Fibroblast of pulmonary artery (primary cell): Measurements from ENCODE around the gene LAMA5.

ENCODE experiments used
- DNase-seq: peaks from one replicate; pipeline ENCODE4 v3.0.0-alpha.2; 2010; ENCODE audit warnings: low read depth
- H3K4me3 ChIP-seq: replicated peaks from 2 replicates; pipeline ENCODE4 v1.5.1; 2011; ENCODE audit warnings: low read depth, mild to moderate bottlenecking, control low read depth, low read length, moderate library complexity
- CTCF ChIP-seq: IDR thresholded peaks from 2 replicates; pipeline ENCODE4 v1.5.1; 2011; ENCODE audit warnings: mild to moderate bottlenecking, control low read depth, low read length, inconsistent platforms; ENCODE audit errors: missing control alignments

The LAMA5 gene

GRCh38 chr20:62332421-62332820, 34.7 kb downstream of the LAMA5 start:
- no peak for DNase-seq
- TF ChIP-seq CTCF: no peak
- no peak overlapping the region for H3K4me3 ChIP-seq

- no peak for TF ChIP-seq CTCF
- no peak for DNase-seq
- no peak overlapping the region for H3K4me3 ChIP-seq
Measured at GRCh38 chr20:62331347-62331746, 35.8 kb downstream of the LAMA5 start.

- no peak for TF ChIP-seq CTCF
- DNase-seq: no peak
- no peak overlapping the region for H3K4me3 ChIP-seq
Measured at GRCh38 chr20:62330576-62331317, 36.4 kb downstream of the LAMA5 start.

GRCh38 chr20:62329389-62330377, 37.4 kb downstream of the LAMA5 start:
- H3K4me3 ChIP-seq: no peak overlapping the region
- no peak for TF ChIP-seq CTCF
- no peak for DNase-seq

- no peak for TF ChIP-seq CTCF
- DNase-seq: no peak
- no peak overlapping the region for H3K4me3 ChIP-seq
Measured at GRCh38 chr20:62328684-62329388, 38.3 kb downstream of the LAMA5 start.

- H3K4me3 ChIP-seq: no peak overlapping the region
- no peak for DNase-seq
- no peak for TF ChIP-seq CTCF
Measured at GRCh38 chr20:62327726-62328495, 39.2 kb downstream of the LAMA5 start.
